ENCODE measurements around the gene NUMBL. TPM values are rescaled to one million over a fixed set of nuclear protein-coding genes. Genes with fewer than 3 reads are reported as not detected.

NUMBL gene
- total and polyA plus RNA-seq, 3 experiments from 2014 or later: 1.1 to 13.7 (median 13.6) TPM

GRCh38 chr19:40685563-40685962 lies 4.9 kb downstream of the NUMBL start:
- Mint-ChIP-seq H3K27me3 (no peaks in the 10 kb centered on the region), H3K9me3 (no peaks in the 10 kb centered on the region), H3K4me1 (peaks cover 0 to under 1% (median 0%) of the 10 kb centered on the region in 3 donors), H3K4me3 (peak overlapping the region in 1 of 7 donors; percentile 2), H3K27ac (peak overlapping the region in 2 of 8 donors; percentile 2 to 42), H3K36me3 (peaks cover 7 to 20% (median 12%) of the 10 kb centered on the region in 3 donors)
- POLR2A ChIA-PET: no interaction called here
- Histone ChIP-seq H3K36me3 (ENCODE audit: insufficient read depth, low read length) (no peaks in the 10 kb centered on the region), H3K4me1 (ENCODE audit: insufficient read depth, low read length) (peaks cover 5% of the 10 kb centered on the region), H3K9me3 (ENCODE audit: low read length) (no peaks in the 10 kb centered on the region), H3K27ac (ENCODE audit: low read depth, low read length) (no peak overlapping the region), H3K4me3 (ENCODE audit: low read length) (no peak overlapping the region), H3K27me3 (ENCODE audit: insufficient read depth, low read length, poor library complexity, severe bottlenecking) (no peaks in the 10 kb centered on the region)
- CTCF ChIA-PET: no interaction called here
- DNase-seq: no peak

- Histone ChIP-seq H3K4me1 (ENCODE audit: insufficient read depth, low read length) (peaks cover 4% of the 10 kb centered on the region), H3K9me3 (ENCODE audit: low read length) (no peaks in the 10 kb centered on the region), H3K27ac (ENCODE audit: low read depth, low read length) (no peak overlapping the region), H3K27me3 (ENCODE audit: insufficient read depth, low read length, poor library complexity, severe bottlenecking) (no peaks in the 10 kb centered on the region), H3K4me3 (ENCODE audit: low read length) (no peak overlapping the region), H3K36me3 (ENCODE audit: insufficient read depth, low read length) (no peaks in the 10 kb centered on the region)
- Mint-ChIP-seq H3K9me3 (no peaks in the 10 kb centered on the region), H3K4me1 (no peaks in the 10 kb centered on the region), H3K4me3 (no peak overlapping the region), H3K36me3 (peaks cover 7 to 20% (median 12%) of the 10 kb centered on the region in 3 donors), H3K27ac (peak overlapping the region in 1 of 8 donors; percentile 42), H3K27me3 (no peaks in the 10 kb centered on the region)
- POLR2A ChIA-PET: no interaction called here
- CTCF ChIA-PET: no interaction called here
- DNase-seq: no peak
Observed at GRCh38 chr19:40685016-40685526, 5.4 kb downstream of the NUMBL start.

GRCh38 chr19:40684280-40684679 lies 6.2 kb downstream of the NUMBL start:
- DNase-seq: no peak
- H3K36me3 ChIP-seq (ENCODE audit: insufficient read depth, low read length): no peaks in the 10 kb centered on the region
- Mint-ChIP-seq H3K36me3 (peaks cover 7 to 23% (median 12%) of the 10 kb centered on the region in 3 donors), H3K9me3 (no peaks in the 10 kb centered on the region), H3K4me3 (no peak overlapping the region), H3K27ac (peak overlapping the region in 1 of 8 donors; percentile 64), H3K4me1 (no peaks in the 10 kb centered on the region), H3K27me3 (no peaks in the 10 kb centered on the region)
- no peaks in the 10 kb centered on the region for H3K27me3 ChIP-seq (ENCODE audit: insufficient read depth, low read length, poor library complexity, severe bottlenecking)
- H3K9me3 ChIP-seq (ENCODE audit: low read length): no peaks in the 10 kb centered on the region
- ChIA-PET CTCF (no interaction called here), POLR2A (no interaction called here)
- no peak overlapping the region for H3K4me3 ChIP-seq (ENCODE audit: low read length)
- H3K4me1 ChIP-seq (ENCODE audit: insufficient read depth, low read length): no peaks in the 10 kb centered on the region
- no peak overlapping the region for H3K27ac ChIP-seq (ENCODE audit: low read depth, low read length)

GRCh38 chr19:40683437-40683836 lies 7.0 kb downstream of the NUMBL start:
- no peak overlapping the region for H3K4me3 ChIP-seq (ENCODE audit: low read length)
- Mint-ChIP-seq H3K4me1 (no peaks in the 10 kb centered on the region), H3K27ac (no peak overlapping the region), H3K36me3 (peaks cover 7 to 25% (median 14%) of the 10 kb centered on the region in 3 donors), H3K4me3 (no peak overlapping the region), H3K27me3 (no peaks in the 10 kb centered on the region), H3K9me3 (no peaks in the 10 kb centered on the region)
- ChIA-PET POLR2A (no interaction called here), CTCF (no interaction called here)
- H3K36me3 ChIP-seq (ENCODE audit: insufficient read depth, low read length): no peaks in the 10 kb centered on the region
- no peak overlapping the region for H3K27ac ChIP-seq (ENCODE audit: low read depth, low read length)
- no peak for DNase-seq
- H3K4me1 ChIP-seq (ENCODE audit: insufficient read depth, low read length): no peaks in the 10 kb centered on the region
- no peaks in the 10 kb centered on the region for H3K9me3 ChIP-seq (ENCODE audit: low read length)
- no peaks in the 10 kb centered on the region for H3K27me3 ChIP-seq (ENCODE audit: insufficient read depth, low read length, poor library complexity, severe bottlenecking)

GRCh38 chr19:40682431-40682964 lies 8.0 kb downstream of the NUMBL start:
- Mint-ChIP-seq H3K36me3 (peaks cover 7 to 34% (median 19%) of the 10 kb centered on the region in 3 donors), H3K4me1 (no peaks in the 10 kb centered on the region), H3K27ac (peak overlapping the region in 1 of 8 donors; percentile 25), H3K4me3 (no peak overlapping the region), H3K27me3 (no peaks in the 10 kb centered on the region), H3K9me3 (no peaks in the 10 kb centered on the region)
- Histone ChIP-seq H3K36me3 (ENCODE audit: insufficient read depth, low read length) (no peaks in the 10 kb centered on the region), H3K4me3 (ENCODE audit: low read length) (no peak overlapping the region), H3K4me1 (ENCODE audit: insufficient read depth, low read length) (no peaks in the 10 kb centered on the region), H3K27ac (ENCODE audit: low read depth, low read length) (no peak overlapping the region), H3K9me3 (ENCODE audit: low read length) (no peaks in the 10 kb centered on the region), H3K27me3 (ENCODE audit: insufficient read depth, low read length, poor library complexity, severe bottlenecking) (no peaks in the 10 kb centered on the region)
- DNase-seq: no peak
- ChIA-PET CTCF (no interaction called here), POLR2A (no interaction called here)

GRCh38 chr19:40681039-40681438 lies 9.4 kb downstream of the NUMBL start:
- H3K4me3 Mint-ChIP-seq: no peak overlapping the region
- CTCF ChIA-PET: no interaction called here
- H3K27ac Mint-ChIP-seq: no peak overlapping the region
- Histone ChIP-seq H3K4me3 (ENCODE audit: low read length) (no peak overlapping the region), H3K9me3 (ENCODE audit: low read length) (no peaks in the 10 kb centered on the region), H3K4me1 (ENCODE audit: insufficient read depth, low read length) (no peaks in the 10 kb centered on the region), H3K36me3 (ENCODE audit: insufficient read depth, low read length) (no peaks in the 10 kb centered on the region), H3K27me3 (ENCODE audit: insufficient read depth, low read length, poor library complexity, severe bottlenecking) (no peaks in the 10 kb centered on the region), H3K27ac (ENCODE audit: low read depth, low read length) (no peak overlapping the region)
- H3K9me3 Mint-ChIP-seq: no peaks in the 10 kb centered on the region
- no peaks in the 10 kb centered on the region for H3K27me3 Mint-ChIP-seq
- DNase-seq: no peak
- POLR2A ChIA-PET: no interaction called here
- no peaks in the 10 kb centered on the region for H3K4me1 Mint-ChIP-seq
- H3K36me3 Mint-ChIP-seq: peaks cover 7 to 40% (median 21%) of the 10 kb centered on the region in 3 donors

GRCh38 chr19:40677156-40677555 lies 13.3 kb downstream of the NUMBL start:
- Histone ChIP-seq H3K4me1 (ENCODE audit: insufficient read depth, low read length) (no peaks in the 10 kb centered on the region), H3K36me3 (ENCODE audit: insufficient read depth, low read length) (no peaks in the 10 kb centered on the region), H3K27ac (ENCODE audit: low read depth, low read length) (no peak overlapping the region), H3K27me3 (ENCODE audit: insufficient read depth, low read length, poor library complexity, severe bottlenecking) (no peaks in the 10 kb centered on the region), H3K4me3 (ENCODE audit: low read length) (no peak overlapping the region), H3K9me3 (ENCODE audit: low read length) (no peaks in the 10 kb centered on the region)
- CTCF ChIA-PET: no interaction called here
- POLR2A ChIA-PET: interaction anchor here (0.6 kb wide), 1 partner anchor 11 kb away, joined by 3 read pairs; no protein-coding TSS in a partner anchor
- H3K9me3 Mint-ChIP-seq: no peaks in the 10 kb centered on the region
- H3K27ac Mint-ChIP-seq: no peak overlapping the region
- peaks cover 0 to 31% (median 9%) of the 10 kb centered on the region in 3 donors for H3K36me3 Mint-ChIP-seq
- no peaks in the 10 kb centered on the region for H3K27me3 Mint-ChIP-seq
- DNase-seq: no peak
- no peak overlapping the region for H3K4me3 Mint-ChIP-seq
- no peaks in the 10 kb centered on the region for H3K4me1 Mint-ChIP-seq

- CTCF ChIA-PET: interaction anchor here (1.5 kb wide), 1 partner anchor 13 kb away, joined by 3 read pairs; no protein-coding TSS in a partner anchor
Observed at GRCh38 chr19:40674291-40674690, 16.2 kb downstream of the NUMBL start.

More at GRCh38 chr19:40674291-40674690, 16.2 kb downstream of the NUMBL start:
- Histone ChIP-seq H3K27ac (ENCODE audit: low read depth, low read length) (no peak overlapping the region), H3K9me3 (ENCODE audit: low read length) (peaks cover 3% of the 10 kb centered on the region), H3K36me3 (ENCODE audit: insufficient read depth, low read length) (no peaks in the 10 kb centered on the region), H3K27me3 (ENCODE audit: insufficient read depth, low read length, poor library complexity, severe bottlenecking) (no peaks in the 10 kb centered on the region), H3K4me1 (ENCODE audit: insufficient read depth, low read length) (no peaks in the 10 kb centered on the region), H3K4me3 (ENCODE audit: low read length) (no peak overlapping the region)
- no peaks in the 10 kb centered on the region for H3K27me3 Mint-ChIP-seq
- no peak overlapping the region for H3K27ac Mint-ChIP-seq
- POLR2A ChIA-PET: no interaction called here
- no peak for DNase-seq
- H3K36me3 Mint-ChIP-seq: peaks cover 7 to 39% (median 16%) of the 10 kb centered on the region in 3 donors
- H3K4me3 Mint-ChIP-seq: no peak overlapping the region
- no peaks in the 10 kb centered on the region for H3K4me1 Mint-ChIP-seq
- peaks cover 0 to 3% (median 0%) of the 10 kb centered on the region in 5 donors for H3K9me3 Mint-ChIP-seq

Data from CD8-positive, alpha-beta memory T cell (primary cell).